Measurements from ENCODE around the gene APOOL. TPM values are rescaled to one million over a fixed set of nuclear protein-coding genes. Genes with fewer than 3 reads are reported as not detected.
"Not testable (repeated sequence)": the region's sequence is repeated elsewhere in the genome, so short reads cannot be mapped to it uniquely, and the experiment has no call there.

Gene APOOL
- total and polyA plus RNA-seq, 9 of the 15 experiments (the other 6 are each of a cell fraction or from before 2014, with no cell fraction given): 4.6 to 20.5 (median 10.2) TPM

DNA sequence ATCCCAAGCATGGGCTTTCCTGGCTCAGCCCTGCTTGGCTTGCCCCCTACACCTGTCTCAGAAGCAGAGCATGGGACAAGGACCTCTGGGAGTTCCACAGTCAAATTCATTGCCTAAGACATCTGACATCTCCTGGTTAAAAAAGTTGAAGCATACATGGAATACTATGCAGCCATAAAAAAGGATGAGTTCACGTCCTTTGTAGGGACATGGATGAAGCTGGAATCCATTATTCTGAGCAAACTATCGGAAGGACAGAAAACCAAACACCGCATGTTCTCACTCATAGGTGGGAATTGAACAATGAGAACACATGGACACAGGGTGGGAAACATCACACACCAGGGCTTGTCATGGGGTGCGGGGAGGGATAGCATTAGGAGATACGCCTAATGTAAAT is 11.9 kb upstream of the APOOL start:
- H3K79me2 ChIP-seq (ENCODE audit: control insufficient read depth, insufficient read depth, low read length); CTCF ChIA-PET (ENCODE audit: low intra/inter-chr PET ratio); H2AFZ ChIP-seq (ENCODE audit: low read depth, low read length); FAIRE-seq; H3K27me3 ChIP-seq (ENCODE audit: control insufficient read depth in 2 of 2, insufficient read depth in 2 of 2, low read length in 2 of 2); H3K4me3 ChIP-seq; H3K4me2 ChIP-seq (ENCODE audit: insufficient read depth, low read length); POLR2A ChIA-PET; ATAC-seq; H3K9ac ChIP-seq (ENCODE audit: insufficient read depth in 1 of 2, low read depth in 2 of 2, low read length in 2 of 2); H3K36me3 ChIP-seq (ENCODE audit: control insufficient read depth, insufficient read depth, low read length); H3K9me3 ChIP-seq (replicated peaks; ENCODE audit: control insufficient read depth, insufficient read depth, low read depth, low read length); in situ Hi-C loops (cut with MboI); H3K27ac ChIP-seq (ENCODE audit: extremely low read depth, low read depth, low read length); intact Hi-C loops (cut with micrococcal nuclease); H3K9me1 ChIP-seq (ENCODE audit: control insufficient read depth, insufficient read depth, low read length); BruUV-seq (replicated peaks); H4K20me1 ChIP-seq (replicated peaks; ENCODE audit: control insufficient read depth, insufficient read depth, low read length); H3K4me1 ChIP-seq (replicated peaks in 1 of 2; ENCODE audit: control insufficient read depth in 2 of 2, insufficient read depth in 2 of 2, low read length in 2 of 2); DNase-seq (ENCODE audit: extremely low read depth in 1 of 4, low spot score in 3 of 4): not testable (repeated sequence)
- 7% methylated on average over 5 of the region's 5 CpGs for WGBS (ENCODE audit: insufficient coverage, low coverage, missing lambda C conversion rate)
- peak; percentile 49 for TF ChIP-seq ZNF146 (CRISPR knock-in tag; IDR thresholded peaks at IDR 0.05; ENCODE audit: unreplicated experiment)

GRCh38 chrX:84993150-84993549 is 10.5 kb upstream of the APOOL start:
- Histone ChIP-seq H2AFZ (ENCODE audit: low read depth, low read length) (no peak overlapping the region), H3K27ac (ENCODE audit: extremely low read depth, low read depth, low read length) (no peak overlapping the region), H3K9me1 (ENCODE audit: control insufficient read depth, insufficient read depth, low read length) (no peaks in the 10 kb centered on the region), H4K20me1 (replicated peaks; ENCODE audit: control insufficient read depth, insufficient read depth, low read length) (no peaks in the 10 kb centered on the region), H3K9me3 (replicated peaks; ENCODE audit: control insufficient read depth, insufficient read depth, low read depth, low read length) (no peaks in the 10 kb centered on the region), H3K36me3 (ENCODE audit: control insufficient read depth, insufficient read depth, low read length) (no peaks in the 10 kb centered on the region), H3K4me1 (replicated peaks in 1 of 2; ENCODE audit: control insufficient read depth in 2 of 2, insufficient read depth in 2 of 2, low read length in 2 of 2) (no peaks in the 10 kb centered on the region), H3K4me2 (ENCODE audit: insufficient read depth, low read length) (no peak overlapping the region), H3K79me2 (ENCODE audit: control insufficient read depth, insufficient read depth, low read length) (no peaks in the 10 kb centered on the region), H3K4me3 (no peak overlapping the region), H3K27me3 (ENCODE audit: control insufficient read depth in 2 of 2, insufficient read depth in 2 of 2, low read length in 2 of 2) (no peaks in the 10 kb centered on the region), H3K9ac (ENCODE audit: insufficient read depth in 1 of 2, low read depth in 2 of 2, low read length in 2 of 2) (no peak overlapping the region)
- FAIRE-seq (no peak), ATAC-seq (no peak), DNase-seq (ENCODE audit: extremely low read depth in 1 of 4, low spot score in 3 of 4) (no peak)
- intact Hi-C loops (cut with micrococcal nuclease) (no loop called here), in situ Hi-C loops (cut with MboI) (no loop called here)
- ChIA-PET POLR2A (no interaction called here), CTCF (ENCODE audit: low intra/inter-chr PET ratio) (no interaction called here)
- BruUV-seq (replicated peaks): no TSS peak
- WGBS (ENCODE audit: insufficient coverage, low coverage, missing lambda C conversion rate): 0% methylated on average over 1 of the region's 1 CpG
- TF ChIP-seq C11orf30 (IDR thresholded peaks at IDR 0.05; ENCODE audit: low read depth) (0 out of 2 replicates have a peak, but pooled peaks have one; percentile 18), NFYB (IDR thresholded peaks at IDR 0.05; ENCODE audit: extremely low read depth, insufficient read length) (no peak), REST (IDR thresholded peaks at IDR 0.05; ENCODE audit: borderline replicate concordance) (no peak), REST (CRISPR knock-in tag; IDR thresholded peaks at IDR 0.05; ENCODE audit: low read depth) (no peak), USF1 (CRISPR knock-in tag; IDR thresholded peaks at IDR 0.05) (no peak), ZNF79 (CRISPR knock-in tag; IDR thresholded peaks at IDR 0.05; ENCODE audit: low read depth) (no peak)
